Mammary epithelial cell (primary cell): ENCODE data around the gene EXD1.

Experiments used
- EZH2 ChIP-seq: IDR thresholded peaks from 2 replicates; pipeline ENCODE4 v1.6.1; 2012; ENCODE audit warnings: low read length, inconsistent platforms, borderline replicate concordance
- TF ChIP-seq, protein P1 (sequence below), 2 donors: IDR thresholded peaks in 1 of 2; conservative IDR thresholded peaks in 1 of 2; 2 replicates each; pipeline ENCODE4 v1.5.1; 2011 to 2012; ENCODE audit warnings: inconsistent platforms in 2 of 2, low read length in 2 of 2, mild to moderate bottlenecking in 2 of 2, control low read depth in 1 of 2, low read depth in 1 of 2; ENCODE audit not compliant: insufficient read depth in 1 of 2; ENCODE audit errors: extremely low read depth in 1 of 2

DNA sequence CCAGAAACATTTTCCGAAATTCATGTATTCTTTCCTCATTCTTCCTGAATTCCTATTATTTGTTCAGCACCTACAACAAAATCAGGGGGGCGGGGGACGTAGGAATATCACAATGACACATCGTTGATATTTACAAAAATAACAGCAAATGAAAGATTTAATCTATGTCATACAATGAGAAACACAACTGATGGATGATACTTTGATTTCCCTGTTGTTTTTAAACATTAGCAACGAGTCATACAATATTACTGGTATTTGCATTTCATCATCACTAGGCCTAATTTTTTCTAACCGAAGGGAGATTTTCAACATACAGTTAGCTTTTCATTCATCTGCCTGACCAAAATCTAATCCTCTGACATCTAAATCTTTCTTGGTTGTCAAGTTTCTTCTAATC is 69.2 kb downstream of the EXD1 start:
- TF ChIP-seq, protein P1, sequence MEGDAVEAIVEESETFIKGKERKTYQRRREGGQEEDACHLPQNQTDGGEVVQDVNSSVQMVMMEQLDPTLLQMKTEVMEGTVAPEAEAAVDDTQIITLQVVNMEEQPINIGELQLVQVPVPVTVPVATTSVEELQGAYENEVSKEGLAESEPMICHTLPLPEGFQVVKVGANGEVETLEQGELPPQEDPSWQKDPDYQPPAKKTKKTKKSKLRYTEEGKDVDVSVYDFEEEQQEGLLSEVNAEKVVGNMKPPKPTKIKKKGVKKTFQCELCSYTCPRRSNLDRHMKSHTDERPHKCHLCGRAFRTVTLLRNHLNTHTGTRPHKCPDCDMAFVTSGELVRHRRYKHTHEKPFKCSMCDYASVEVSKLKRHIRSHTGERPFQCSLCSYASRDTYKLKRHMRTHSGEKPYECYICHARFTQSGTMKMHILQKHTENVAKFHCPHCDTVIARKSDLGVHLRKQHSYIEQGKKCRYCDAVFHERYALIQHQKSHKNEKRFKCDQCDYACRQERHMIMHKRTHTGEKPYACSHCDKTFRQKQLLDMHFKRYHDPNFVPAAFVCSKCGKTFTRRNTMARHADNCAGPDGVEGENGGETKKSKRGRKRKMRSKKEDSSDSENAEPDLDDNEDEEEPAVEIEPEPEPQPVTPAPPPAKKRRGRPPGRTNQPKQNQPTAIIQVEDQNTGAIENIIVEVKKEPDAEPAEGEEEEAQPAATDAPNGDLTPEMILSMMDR (conservative IDR thresholded peaks at IDR 0.05 in 1 of 2, IDR thresholded peaks at IDR 0.05 in 1 of 2; ENCODE audit: extremely low read depth in 1 of 2, insufficient read depth in 1 of 2, low read depth in 1 of 2, low read length in 2 of 2) = no peak
- no peak for TF ChIP-seq EZH2
